Mucosa of gallbladder (tissue), 1 donor: ENCODE results near the gene APLN. TPM values are rescaled to one million over a fixed set of nuclear protein-coding genes. Genes with fewer than 3 reads are reported as not detected.

Experiments used
- DNase-seq: peaks from one replicate; pipeline ENCODE4 v3.0.0-alpha.2; 2020; ENCODE audit warnings: low spot score
- total RNA-seq: library from RNA; stranded (reverse); gene quantifications from one replicate; pipeline ENCODE4 v1.2.1, GENCODE V29; 2021
- donor health status: DM: no; HTN: no; CAD: no.

Gene APLN
- total RNA-seq, 1 donor from 2014 or later: 0.20 TPM

DNA sequence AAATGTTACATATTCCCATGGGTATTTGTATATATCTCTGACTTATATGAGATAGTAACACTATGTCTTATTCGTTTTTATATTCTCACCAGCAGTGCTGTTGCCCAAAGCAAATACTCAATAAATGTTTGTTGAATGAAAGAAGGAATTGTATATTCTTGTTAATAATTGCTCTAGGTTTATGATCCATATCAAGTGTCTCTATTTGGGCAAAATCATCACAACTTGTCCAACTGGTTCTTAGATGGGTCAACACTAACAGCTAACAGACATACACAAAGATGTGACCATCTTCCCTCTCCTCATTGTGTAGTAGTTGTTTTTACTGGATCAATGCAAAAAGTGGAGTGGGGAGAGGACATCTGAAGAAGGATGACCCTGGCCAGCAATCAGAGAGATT, 6.6 kb upstream of the APLN start:
- DNase-seq: no peak

- no peak for DNase-seq
These were observed 5.1 kb upstream of the APLN start for GRCh38 chrX:129659861-129660260.

GRCh38 chrX:129659141-129659540, 4.4 kb upstream of the APLN start:
- DNase-seq: no peak

GRCh38 chrX:129658429-129658828, 3.7 kb upstream of the APLN start:
- DNase-seq: no peak

DNA sequence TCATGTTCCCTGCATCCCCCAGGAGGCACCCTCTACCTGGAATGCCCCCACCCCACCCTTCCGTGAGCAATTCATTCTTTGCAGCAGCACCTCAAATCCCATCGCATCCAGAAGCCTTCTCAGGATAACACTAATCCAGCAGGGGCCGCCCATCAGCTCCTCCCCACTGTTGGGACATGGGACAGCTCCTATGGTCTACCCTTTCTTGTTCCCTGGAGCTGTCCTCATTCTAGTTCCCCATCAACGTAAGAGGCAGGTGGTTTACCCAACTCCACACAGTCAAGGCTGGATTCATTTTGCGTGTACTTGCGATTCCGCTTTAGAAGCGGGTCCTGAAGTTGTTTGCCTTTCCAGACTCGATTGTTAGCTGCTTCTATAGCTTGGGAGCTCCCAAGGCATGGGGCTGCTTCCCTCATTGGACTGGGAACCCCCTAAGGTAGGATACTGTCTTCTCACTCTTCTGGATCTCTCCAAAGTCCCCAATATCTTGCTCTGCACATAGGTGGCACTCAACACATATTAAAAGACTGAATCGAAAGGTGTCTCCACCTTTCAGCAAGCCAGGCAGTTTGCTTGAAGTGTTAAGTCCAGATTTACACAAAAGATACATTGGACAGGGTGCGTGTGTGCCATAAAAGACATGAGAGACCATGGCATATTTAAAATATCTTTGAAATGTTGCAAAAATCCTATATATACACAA, 942 bp upstream of the APLN start:
- DNase-seq: no peak

- DNase-seq: no peak
These were observed 645 bp downstream of the APLN start for GRCh38 chrX:129653971-129654651.

DNA sequence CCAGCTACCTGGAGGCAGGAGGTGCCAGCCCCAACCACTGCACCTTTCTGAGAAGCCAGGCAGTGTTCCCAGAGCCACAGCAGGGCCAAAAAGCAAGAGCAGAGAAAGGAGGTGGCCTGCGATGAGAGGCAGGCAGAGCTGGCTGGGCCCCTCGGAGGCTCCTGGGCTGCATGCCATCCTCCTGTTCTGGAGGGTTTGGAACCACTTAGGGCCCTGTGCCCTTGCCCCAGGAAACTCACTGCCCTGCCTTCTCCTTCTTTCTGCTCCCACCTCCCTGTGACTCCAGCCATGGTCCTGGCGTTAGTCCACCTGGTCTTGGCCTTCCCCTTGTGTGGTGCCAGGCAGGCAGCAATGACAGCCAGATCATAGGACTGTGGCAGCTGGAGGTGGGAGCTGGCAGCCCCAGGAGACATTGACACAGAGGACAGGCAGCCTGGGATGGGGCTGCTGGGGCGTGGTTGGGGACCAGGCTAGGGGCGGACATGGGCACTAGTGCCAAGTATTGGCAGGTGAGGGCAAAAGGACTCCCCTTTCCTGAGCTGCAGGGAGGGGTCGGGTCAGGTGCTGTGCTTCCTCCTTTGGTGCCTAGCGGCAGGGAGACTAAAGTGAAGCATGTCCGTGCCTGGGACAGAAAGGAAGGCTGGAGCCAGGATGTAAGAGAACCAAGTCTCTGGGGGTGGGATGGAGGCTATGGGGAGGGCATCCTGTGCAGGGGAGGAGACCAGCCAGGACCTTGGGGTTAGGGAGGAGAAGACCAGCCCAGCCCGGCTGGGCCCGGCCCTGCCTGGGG, 1.4 kb downstream of the APLN start:
- no peak for DNase-seq

DNA sequence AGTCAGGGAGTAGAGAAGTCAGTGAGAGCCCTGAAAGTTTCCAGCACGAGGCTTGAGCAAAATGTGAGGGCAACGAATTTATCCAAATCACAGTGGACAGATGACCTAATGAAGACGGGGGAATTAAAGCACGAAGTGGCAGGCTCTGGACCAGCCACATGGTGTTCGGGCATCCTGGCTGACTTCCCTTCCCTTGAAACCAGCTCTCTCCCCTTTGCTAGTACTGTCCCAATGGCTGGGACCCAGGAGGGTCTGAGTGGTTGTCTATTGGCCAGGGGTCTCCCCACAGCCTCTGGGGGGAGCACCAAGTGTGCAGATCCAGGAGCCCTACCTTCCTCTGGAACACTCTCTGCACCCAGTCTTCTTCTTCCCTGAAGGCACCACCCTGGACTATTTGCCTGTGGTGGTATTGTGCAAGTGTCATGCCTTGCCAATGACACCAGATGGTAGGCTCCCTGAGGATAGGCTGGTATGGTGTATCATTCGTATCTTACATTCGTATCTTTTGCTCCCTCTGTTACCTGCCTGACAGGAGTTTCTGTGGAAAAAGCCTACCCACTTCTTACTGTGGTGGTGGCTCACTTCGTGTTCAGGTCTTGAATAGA, 2.1 kb downstream of the APLN start:
- DNase-seq: no peak

- DNase-seq: no peak
These were observed 2.8 kb downstream of the APLN start for GRCh38 chrX:129651756-129652564.

- no peak for DNase-seq
These were observed 3.8 kb downstream of the APLN start for GRCh38 chrX:129650821-129651510.

GRCh38 chrX:129650183-129650689, 4.5 kb downstream of the APLN start:
- no peak for DNase-seq

DNA sequence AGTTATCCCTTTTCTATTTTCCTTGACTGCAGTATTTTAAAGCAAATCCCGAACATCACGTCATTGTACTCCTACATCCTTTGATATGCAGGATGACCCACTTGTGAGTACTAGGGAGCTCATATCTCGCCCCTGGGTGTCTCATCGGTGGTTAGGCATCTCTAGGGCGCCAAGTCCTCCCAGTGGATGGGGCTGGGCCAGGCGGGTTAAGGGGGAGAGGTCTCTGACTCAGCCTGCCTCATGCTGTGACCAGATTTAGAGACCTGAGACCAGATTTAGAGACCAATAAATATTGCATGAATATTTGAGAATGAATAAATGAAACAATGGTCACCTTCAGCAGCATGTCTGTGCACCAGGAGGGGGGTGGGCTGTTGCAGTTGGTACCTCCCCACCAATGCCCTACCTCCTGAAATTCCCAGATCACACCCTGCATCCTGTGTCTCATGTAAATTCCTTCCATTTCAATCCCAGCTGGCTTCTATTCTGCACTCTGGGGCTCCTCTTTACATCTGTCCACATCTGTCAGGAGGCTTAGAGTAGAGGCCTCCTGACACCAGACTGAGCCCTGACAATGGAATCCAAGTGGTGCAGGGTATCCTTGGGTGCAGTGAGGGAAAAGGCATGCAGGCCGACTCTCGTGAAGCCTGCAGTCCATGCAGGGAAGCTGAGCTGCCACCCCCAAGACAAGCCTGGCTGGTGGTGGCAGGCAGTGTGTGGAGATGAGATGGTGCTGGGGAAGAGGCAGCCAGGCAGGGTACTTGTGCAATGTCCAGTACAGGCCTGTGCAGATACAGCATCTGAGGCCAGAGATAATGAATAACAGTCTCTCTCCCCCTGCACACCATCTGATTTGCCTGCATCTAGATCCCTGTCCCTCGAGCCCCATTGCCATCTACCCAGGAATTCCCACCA, 5.2 kb downstream of the APLN start:
- no peak for DNase-seq

GRCh38 chrX:129648514-129649267, 6.1 kb downstream of the APLN start:
- no peak for DNase-seq

DNA sequence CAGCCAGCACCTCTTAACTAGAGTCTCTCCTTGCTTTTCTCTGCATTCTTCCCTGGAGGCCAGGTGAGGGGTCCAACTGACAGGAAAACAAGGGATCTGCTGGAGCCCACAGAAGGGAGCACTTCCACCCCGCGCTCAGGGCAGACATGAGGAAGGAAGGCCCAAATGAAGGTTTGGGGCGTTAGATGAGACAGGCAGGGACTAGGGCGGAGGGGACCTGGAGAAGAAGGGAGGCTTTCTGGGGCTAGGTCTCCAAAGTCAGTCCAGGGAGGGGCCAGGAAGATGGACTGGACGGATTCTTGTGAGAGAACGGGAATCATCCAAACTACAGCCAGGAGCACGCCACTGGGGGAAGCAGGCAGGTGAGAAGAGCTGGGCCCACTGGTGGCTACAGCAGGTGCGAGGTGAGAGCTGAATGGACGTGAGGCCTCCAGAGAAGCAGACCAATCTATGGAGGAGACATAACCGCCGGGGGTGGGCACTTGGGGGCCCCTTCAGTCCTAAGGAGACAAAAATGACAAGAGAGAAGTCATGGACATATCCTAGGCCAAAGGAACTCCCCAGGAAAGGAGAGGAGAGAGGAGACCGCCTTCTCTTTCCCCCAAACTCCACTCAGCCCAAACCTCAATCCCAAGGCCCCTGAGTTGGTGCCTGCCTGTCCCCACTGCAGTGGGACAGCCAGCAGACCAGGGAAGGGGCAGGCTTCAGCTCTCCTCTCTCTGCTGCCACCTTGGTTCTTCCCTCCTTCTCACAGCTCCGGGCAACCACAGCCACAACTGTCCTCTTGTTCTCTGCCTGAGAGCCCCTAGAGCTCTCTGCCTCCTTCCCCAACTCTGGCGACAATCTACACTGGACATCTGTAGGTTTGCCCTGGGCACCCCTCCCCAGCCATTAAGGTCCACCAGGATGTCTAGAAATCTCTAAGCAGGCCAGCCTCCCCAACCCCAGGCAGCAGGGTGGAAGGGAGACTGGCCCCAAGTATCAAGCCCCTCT, 7.0 kb downstream of the APLN start:
- no peak for DNase-seq

- DNase-seq: no peak
These were observed 8.0 kb downstream of the APLN start for GRCh38 chrX:129646566-129647417.

GRCh38 chrX:129642641-129643040, 12.1 kb downstream of the APLN start:
- no peak for DNase-seq

DNA sequence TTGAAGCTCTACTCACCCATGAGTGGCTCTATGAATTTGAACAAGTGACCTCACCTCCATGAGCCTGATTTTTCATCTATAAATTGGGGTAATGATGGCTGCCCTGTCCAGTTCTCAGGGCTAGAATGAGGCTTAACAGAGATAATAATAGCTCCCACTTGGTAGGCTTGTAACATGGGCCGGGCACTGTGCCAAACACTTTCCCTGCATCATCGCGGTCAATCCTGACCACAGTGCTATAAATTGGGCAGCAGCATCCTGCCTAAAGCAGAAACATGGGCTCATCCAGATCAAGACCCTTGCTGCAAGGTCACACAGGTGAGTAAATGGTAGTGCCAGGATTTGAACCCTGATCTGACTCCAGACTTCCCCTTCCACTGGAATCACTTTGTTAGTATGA, 12.8 kb downstream of the APLN start:
- no peak for DNase-seq
